ENCODE measurements around the gene CCNL1. TPM values are rescaled to one million over a fixed set of nuclear protein-coding genes. Genes with fewer than 3 reads are reported as not detected.

The CCNL1 gene
- total RNA-seq, 1 experiment from 2014 or later, result 118 TPM

DNA sequence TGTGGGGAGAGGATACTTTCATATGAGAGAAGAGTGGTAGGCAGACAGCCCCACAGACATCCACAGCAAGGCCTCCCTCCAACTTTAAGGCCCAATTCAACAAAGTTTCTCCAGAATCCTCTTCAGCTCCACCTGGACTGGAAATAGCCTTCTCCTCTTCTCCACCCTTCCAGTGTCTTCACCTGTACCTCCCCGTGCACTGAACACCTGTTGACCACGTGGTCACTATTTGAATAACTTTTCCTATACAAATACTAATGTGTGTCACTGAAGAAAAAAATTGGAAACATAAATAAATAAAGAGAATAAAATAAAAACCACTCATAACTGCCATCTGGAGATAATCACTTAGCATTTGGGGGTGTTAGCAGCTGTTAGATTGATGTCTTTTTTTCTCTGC, 52.9 kb downstream of the CCNL1 start:
- intact Hi-C loops (cut with micrococcal nuclease; ENCODE audit: unreplicated experiment), result no loop called here
- DNase-seq (ENCODE audit: low read depth, low spot score), result no peak
- POLR2A ChIA-PET, result no interaction called here

DNA sequence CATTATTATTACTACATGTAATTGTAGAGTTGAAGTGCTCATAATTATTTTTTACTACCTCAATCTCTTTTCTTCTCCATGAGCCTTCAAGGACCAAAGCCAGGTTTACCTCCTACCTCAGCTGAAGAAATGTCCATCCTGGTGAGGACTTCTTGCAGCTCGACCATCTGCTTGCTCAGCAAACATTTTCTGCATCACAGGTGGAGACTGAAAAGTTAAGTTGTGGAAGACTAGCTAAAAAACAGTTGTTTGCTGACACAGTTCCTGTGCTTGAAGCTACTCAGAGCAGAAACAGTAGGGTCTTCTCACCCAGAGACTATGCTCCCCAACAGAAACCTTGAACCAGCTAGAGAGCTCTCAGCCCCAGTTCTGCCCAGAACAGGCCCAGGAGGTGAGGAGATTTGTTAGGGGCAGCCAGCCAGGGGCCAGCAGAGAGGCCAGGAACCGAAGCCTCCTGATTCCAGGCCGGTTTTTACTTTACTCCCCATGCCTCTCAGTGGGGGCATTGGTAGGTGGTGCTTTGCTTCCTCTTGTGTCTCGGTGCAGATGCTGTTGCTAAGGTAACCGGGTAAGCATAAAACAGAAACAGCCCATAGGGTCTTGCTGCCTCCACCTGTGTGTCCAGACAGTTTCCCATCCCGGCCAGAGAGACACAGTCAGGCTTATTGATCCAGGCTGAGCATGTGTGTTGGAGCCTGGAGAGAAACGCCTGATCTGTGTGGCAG, 54.9 kb downstream of the CCNL1 start:
- ChIA-PET CTCF (no interaction called here), POLR2A (no interaction called here)
- no peaks in the 10 kb centered on the region for H3K9me3 ChIP-seq (ENCODE audit: control insufficient read depth, insufficient read depth, low read depth, low read length)
- no peak overlapping the region for H3K4me3 ChIP-seq (ENCODE audit: low read depth in 2 of 2, low read length in 2 of 2)
- intact Hi-C loops (cut with micrococcal nuclease; ENCODE audit: unreplicated experiment), result no loop called here
- no peaks in the 10 kb centered on the region for H3K4me1 ChIP-seq (ENCODE audit: control insufficient read depth, insufficient read depth, low read length)
- in situ Hi-C loops (cut with HindIII; ENCODE audit: low pct_unique_long_range_greater_than_20kb, low sequenced_read_pairs), result no loop called here
- ATAC-seq (no peak), DNase-seq (ENCODE audit: low read depth, low spot score) (no peak)
- no TSS peak for BruUV-seq (replicated peaks)
- no peak overlapping the region for H3K27ac ChIP-seq (ENCODE audit: low read length)
- TF ChIP-seq, protein P1, sequence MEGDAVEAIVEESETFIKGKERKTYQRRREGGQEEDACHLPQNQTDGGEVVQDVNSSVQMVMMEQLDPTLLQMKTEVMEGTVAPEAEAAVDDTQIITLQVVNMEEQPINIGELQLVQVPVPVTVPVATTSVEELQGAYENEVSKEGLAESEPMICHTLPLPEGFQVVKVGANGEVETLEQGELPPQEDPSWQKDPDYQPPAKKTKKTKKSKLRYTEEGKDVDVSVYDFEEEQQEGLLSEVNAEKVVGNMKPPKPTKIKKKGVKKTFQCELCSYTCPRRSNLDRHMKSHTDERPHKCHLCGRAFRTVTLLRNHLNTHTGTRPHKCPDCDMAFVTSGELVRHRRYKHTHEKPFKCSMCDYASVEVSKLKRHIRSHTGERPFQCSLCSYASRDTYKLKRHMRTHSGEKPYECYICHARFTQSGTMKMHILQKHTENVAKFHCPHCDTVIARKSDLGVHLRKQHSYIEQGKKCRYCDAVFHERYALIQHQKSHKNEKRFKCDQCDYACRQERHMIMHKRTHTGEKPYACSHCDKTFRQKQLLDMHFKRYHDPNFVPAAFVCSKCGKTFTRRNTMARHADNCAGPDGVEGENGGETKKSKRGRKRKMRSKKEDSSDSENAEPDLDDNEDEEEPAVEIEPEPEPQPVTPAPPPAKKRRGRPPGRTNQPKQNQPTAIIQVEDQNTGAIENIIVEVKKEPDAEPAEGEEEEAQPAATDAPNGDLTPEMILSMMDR (IDR thresholded peaks at IDR 0.05), result no peak
- no peak for TF ChIP-seq SIN3A (IDR thresholded peaks at IDR 0.05; ENCODE audit: borderline replicate concordance, insufficient read depth, low read depth, low read length)
- no peak for TF ChIP-seq POLR2AphosphoS5 (IDR thresholded peaks at IDR 0.05; ENCODE audit: low read depth, low read length)
- TF ChIP-seq TCF7L2 (IDR thresholded peaks at IDR 0.05; ENCODE audit: low read depth, low read length), result no peak
- TF ChIP-seq, protein P2, sequence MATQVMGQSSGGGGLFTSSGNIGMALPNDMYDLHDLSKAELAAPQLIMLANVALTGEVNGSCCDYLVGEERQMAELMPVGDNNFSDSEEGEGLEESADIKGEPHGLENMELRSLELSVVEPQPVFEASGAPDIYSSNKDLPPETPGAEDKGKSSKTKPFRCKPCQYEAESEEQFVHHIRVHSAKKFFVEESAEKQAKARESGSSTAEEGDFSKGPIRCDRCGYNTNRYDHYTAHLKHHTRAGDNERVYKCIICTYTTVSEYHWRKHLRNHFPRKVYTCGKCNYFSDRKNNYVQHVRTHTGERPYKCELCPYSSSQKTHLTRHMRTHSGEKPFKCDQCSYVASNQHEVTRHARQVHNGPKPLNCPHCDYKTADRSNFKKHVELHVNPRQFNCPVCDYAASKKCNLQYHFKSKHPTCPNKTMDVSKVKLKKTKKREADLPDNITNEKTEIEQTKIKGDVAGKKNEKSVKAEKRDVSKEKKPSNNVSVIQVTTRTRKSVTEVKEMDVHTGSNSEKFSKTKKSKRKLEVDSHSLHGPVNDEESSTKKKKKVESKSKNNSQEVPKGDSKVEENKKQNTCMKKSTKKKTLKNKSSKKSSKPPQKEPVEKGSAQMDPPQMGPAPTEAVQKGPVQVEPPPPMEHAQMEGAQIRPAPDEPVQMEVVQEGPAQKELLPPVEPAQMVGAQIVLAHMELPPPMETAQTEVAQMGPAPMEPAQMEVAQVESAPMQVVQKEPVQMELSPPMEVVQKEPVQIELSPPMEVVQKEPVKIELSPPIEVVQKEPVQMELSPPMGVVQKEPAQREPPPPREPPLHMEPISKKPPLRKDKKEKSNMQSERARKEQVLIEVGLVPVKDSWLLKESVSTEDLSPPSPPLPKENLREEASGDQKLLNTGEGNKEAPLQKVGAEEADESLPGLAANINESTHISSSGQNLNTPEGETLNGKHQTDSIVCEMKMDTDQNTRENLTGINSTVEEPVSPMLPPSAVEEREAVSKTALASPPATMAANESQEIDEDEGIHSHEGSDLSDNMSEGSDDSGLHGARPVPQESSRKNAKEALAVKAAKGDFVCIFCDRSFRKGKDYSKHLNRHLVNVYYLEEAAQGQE (IDR thresholded peaks at IDR 0.05; ENCODE audit: insufficient read depth in 1 of 2, low read depth in 2 of 2, low read length in 1 of 2), result no peak
- H3K36me3 ChIP-seq (ENCODE audit: control insufficient read depth, insufficient read depth, low read length), result no peaks in the 10 kb centered on the region
- H3K27me3 ChIP-seq (ENCODE audit: control insufficient read depth, insufficient read depth, low read length), result no peaks in the 10 kb centered on the region

More for the DNA sequence above, 52.9 kb downstream of the CCNL1 start:
- in situ Hi-C loops (cut with HindIII; ENCODE audit: low pct_unique_long_range_greater_than_20kb, low sequenced_read_pairs), result no loop called here
- no TSS peak for BruUV-seq (replicated peaks)
- no peaks in the 10 kb centered on the region for H3K27me3 ChIP-seq (ENCODE audit: control insufficient read depth, insufficient read depth, low read length)
- TF ChIP-seq TCF7L2 (IDR thresholded peaks at IDR 0.05; ENCODE audit: low read depth, low read length), result no peak
- TF ChIP-seq, protein P2 (IDR thresholded peaks at IDR 0.05; ENCODE audit: insufficient read depth in 1 of 2, low read depth in 2 of 2, low read length in 1 of 2), result no peak
- TF ChIP-seq POLR2AphosphoS5 (IDR thresholded peaks at IDR 0.05; ENCODE audit: low read depth, low read length), result no peak
- TF ChIP-seq, protein P1 (IDR thresholded peaks at IDR 0.05), result no peak
- TF ChIP-seq SIN3A (IDR thresholded peaks at IDR 0.05; ENCODE audit: borderline replicate concordance, insufficient read depth, low read depth, low read length), result no peak
- no peaks in the 10 kb centered on the region for H3K36me3 ChIP-seq (ENCODE audit: control insufficient read depth, insufficient read depth, low read length)
- no peak for ATAC-seq
- no peaks in the 10 kb centered on the region for H3K4me1 ChIP-seq (ENCODE audit: control insufficient read depth, insufficient read depth, low read length)
- no peak overlapping the region for H3K4me3 ChIP-seq (ENCODE audit: low read depth in 2 of 2, low read length in 2 of 2)
- H3K9me3 ChIP-seq (ENCODE audit: control insufficient read depth, insufficient read depth, low read depth, low read length), result no peaks in the 10 kb centered on the region
- CTCF ChIA-PET, result no interaction called here
- H3K27ac ChIP-seq (ENCODE audit: low read length), result no peak overlapping the region

All from Panc1 (cell line).